Lung (tissue), 12 donors: ENCODE results near the gene ARID1B. TPM values are rescaled to one million over a fixed set of nuclear protein-coding genes. Genes with fewer than 3 reads are reported as not detected.
"Not testable (repeated sequence)": the region's sequence is repeated elsewhere in the genome, so short reads cannot be mapped to it uniquely, and the experiment has no call there.

ENCODE experiments used
- ATAC-seq: fragments of 200-7000 bp; cut with Tn5 transposase; one replicate; pipeline ENCODE4 v1.9.1; 2020; ENCODE audit warnings: moderate number of reproducible peaks; ENCODE audit not compliant: insufficient read depth, low FRiP score
- DNase-seq, 3 donors: peaks; one replicate each; pipeline ENCODE4 v3.0.0-alpha.2; 2013 to 2017
- H3K27ac ChIP-seq, 2 donors: one replicate each; pipeline ENCODE4 v1.5.1; 2013; ENCODE audit warnings: mild to moderate bottlenecking in 2 of 2, moderate library complexity in 2 of 2, control low read depth in 1 of 2, inconsistent platforms in 1 of 2, low read depth in 1 of 2, low read length in 1 of 2
- H3K27me3 ChIP-seq, 3 donors: one replicate each; pipeline ENCODE4 v1.5.1; 2013; ENCODE audit warnings: low read length in 2 of 3; ENCODE audit not compliant: control insufficient read depth in 3 of 3, insufficient read depth in 3 of 3
- H3K36me3 ChIP-seq, 4 donors: one replicate each; pipeline ENCODE4 v1.5.1; 2013; ENCODE audit warnings: low read length in 4 of 4, mild to moderate bottlenecking in 1 of 4, moderate library complexity in 1 of 4; ENCODE audit not compliant: control insufficient read depth in 4 of 4, insufficient read depth in 4 of 4
- H3K4me1 ChIP-seq, 5 donors: one replicate each; pipeline ENCODE4 v1.5.1; 2013; ENCODE audit warnings: low read length in 5 of 5, mild to moderate bottlenecking in 2 of 5, moderate library complexity in 1 of 5; ENCODE audit not compliant: control insufficient read depth in 5 of 5, insufficient read depth in 5 of 5
- H3K4me3 ChIP-seq: one replicate; pipeline ENCODE4 v1.5.1; 2013; ENCODE audit warnings: mild to moderate bottlenecking, control low read depth, moderate library complexity
- H3K9ac ChIP-seq, 2 donors: one replicate each; pipeline ENCODE4 v1.5.1; 2013; ENCODE audit warnings: low read length in 2 of 2, control low read depth in 1 of 2; ENCODE audit not compliant: insufficient read depth in 1 of 2
- H3K9me3 ChIP-seq, 4 donors: one replicate each; pipeline ENCODE4 v1.5.1; 2013; ENCODE audit warnings: low read length in 3 of 4, mild to moderate bottlenecking in 1 of 4, moderate library complexity in 1 of 4; ENCODE audit not compliant: control insufficient read depth in 4 of 4, insufficient read depth in 3 of 4
- WGBS, 2 donors: extraction: QIAGEN DNeasy Blood & Tissue Kit; methylation state at CpG; one replicate each; pipeline ENCODE4 v1.1.7; 2013; 5-methylcytosine and 5-hydroxymethylcytosine counted together
- polyA plus RNA-seq, 2 donors: library from polyadenylated mRNA; stranded (reverse); fragments of 200-250 nt; gene quantifications; one replicate each; pipeline ENCODE4 v1.2.1, GENCODE V29; 2013
- total RNA-seq, 2 donors: library from RNA; depleted of rRNA in 1 of 2; stranded (reverse); fragments of >200 nt in 1 of 2; gene quantifications; one replicate each; pipeline ENCODE4 v1.2.1, GENCODE V29; 2014 to 2021
- TF ChIP-seq, protein P1 (sequence below): IDR thresholded peaks from 2 replicates; pipeline ENCODE4 v1.5.1; 2012; ENCODE audit warnings: mild to moderate bottlenecking; ENCODE audit errors: control extremely low read depth, extremely low read depth
- donor health status: control.
- donor health status: control.
- donor health status: Bipolar disorder and iron deficiency.
- donor health status: healthy.
- donor health status: DM: yes; HTN: yes; CAD: no.

ARID1B gene
- total and polyA plus RNA-seq, 4 donors: 10.5 to 239 (median 50.9) TPM

DNA sequence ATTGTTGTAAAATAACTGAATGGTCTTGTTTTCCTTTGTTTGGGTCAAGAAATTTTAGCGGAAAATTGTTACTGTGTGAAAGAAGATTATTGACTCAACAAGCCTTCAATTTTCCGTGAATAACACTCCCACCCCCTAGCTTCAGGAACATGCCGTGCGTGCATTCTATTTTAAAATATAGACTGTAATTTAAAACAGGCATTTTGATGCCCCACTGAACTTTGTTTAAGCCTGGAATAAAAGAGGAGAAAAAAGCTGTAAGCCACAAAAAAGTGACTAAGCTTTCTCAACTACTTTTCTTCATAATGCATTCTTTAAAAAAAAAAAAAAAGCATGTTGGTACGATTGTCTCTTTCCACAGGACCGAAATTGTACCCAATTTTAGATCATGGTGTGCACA, 166.0 kb downstream of the ARID1B start:
- DNase-seq (no peak), ATAC-seq (no peak)
- WGBS, 2 donors: 93 to 94% methylated on average over 6 of the region's 6 CpGs
- TF ChIP-seq, protein P1, sequence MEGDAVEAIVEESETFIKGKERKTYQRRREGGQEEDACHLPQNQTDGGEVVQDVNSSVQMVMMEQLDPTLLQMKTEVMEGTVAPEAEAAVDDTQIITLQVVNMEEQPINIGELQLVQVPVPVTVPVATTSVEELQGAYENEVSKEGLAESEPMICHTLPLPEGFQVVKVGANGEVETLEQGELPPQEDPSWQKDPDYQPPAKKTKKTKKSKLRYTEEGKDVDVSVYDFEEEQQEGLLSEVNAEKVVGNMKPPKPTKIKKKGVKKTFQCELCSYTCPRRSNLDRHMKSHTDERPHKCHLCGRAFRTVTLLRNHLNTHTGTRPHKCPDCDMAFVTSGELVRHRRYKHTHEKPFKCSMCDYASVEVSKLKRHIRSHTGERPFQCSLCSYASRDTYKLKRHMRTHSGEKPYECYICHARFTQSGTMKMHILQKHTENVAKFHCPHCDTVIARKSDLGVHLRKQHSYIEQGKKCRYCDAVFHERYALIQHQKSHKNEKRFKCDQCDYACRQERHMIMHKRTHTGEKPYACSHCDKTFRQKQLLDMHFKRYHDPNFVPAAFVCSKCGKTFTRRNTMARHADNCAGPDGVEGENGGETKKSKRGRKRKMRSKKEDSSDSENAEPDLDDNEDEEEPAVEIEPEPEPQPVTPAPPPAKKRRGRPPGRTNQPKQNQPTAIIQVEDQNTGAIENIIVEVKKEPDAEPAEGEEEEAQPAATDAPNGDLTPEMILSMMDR: no peak
- Histone ChIP-seq H3K9me3 (no peaks in the 10 kb centered on the region), H3K36me3 (no peaks in the 10 kb centered on the region), H3K4me3 (no peak overlapping the region), H3K9ac (no peak overlapping the region), H3K27me3 (no peaks in the 10 kb centered on the region), H3K4me1 (peaks cover 4 to 40% (median 12%) of the 10 kb centered on the region in 5 donors), H3K27ac (no peak overlapping the region)

DNA sequence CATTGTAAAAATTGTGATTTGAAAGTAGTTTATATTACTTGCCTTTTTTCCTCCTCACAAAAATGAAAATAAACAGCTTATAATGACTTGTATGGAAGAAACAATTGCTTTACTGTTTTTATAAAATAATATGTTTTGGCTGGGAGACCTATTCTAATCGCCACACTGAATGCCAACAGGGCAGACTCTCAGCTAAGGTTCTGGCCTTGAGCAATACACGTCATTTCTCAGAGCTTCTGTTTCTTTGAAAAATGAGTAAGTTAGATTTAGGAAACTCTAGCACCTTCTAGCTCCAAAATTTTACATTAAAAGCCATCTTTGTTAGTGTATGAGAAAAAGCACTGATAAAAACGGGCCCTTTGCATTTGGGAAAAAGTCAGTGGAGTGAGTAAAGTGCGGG, 166.6 kb downstream of the ARID1B start:
- no peak overlapping the region for H3K9ac ChIP-seq

DNA sequence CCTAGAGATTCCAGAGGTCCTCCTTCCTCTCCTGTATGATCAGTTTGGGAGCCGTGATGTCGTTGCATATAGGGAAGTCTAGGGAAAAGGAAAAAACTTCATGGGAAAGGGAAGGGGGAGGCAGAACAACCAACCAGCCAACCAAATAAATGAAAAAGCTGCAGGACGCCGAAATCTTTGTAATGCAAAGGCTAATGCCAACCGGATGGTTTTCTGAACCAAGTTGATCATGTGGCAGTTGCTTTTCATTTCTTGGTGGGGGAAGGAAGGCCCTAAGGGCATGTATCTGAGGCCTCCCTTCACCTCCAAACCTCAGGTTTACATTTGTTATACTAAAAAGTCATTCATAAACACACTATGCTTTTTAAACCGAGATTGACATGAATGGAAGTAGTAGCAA, 167.2 kb downstream of the ARID1B start:
- no peaks in the 10 kb centered on the region for H3K27me3 ChIP-seq
- H3K4me3 ChIP-seq: no peak overlapping the region
- H3K27ac ChIP-seq: no peak overlapping the region
- TF ChIP-seq, protein P1: no peak
- no peak for DNase-seq
- no peaks in the 10 kb centered on the region for H3K9me3 ChIP-seq
- WGBS, 2 donors: 89 to 98% methylated on average over 6 of the region's 6 CpGs
- ATAC-seq: no peak
- H3K4me1 ChIP-seq: peaks cover 6 to 41% (median 13%) of the 10 kb centered on the region in 5 donors
- H3K9ac ChIP-seq: no peak overlapping the region
- no peaks in the 10 kb centered on the region for H3K36me3 ChIP-seq

More for the DNA sequence above, 166.6 kb downstream of the ARID1B start:
- TF ChIP-seq, protein P1: no peak
- no peaks in the 10 kb centered on the region for H3K36me3 ChIP-seq
- H3K4me1 ChIP-seq: peaks cover 4 to 37% (median 12%) of the 10 kb centered on the region in 5 donors
- no peak for ATAC-seq
- no peak for DNase-seq
- WGBS, 2 donors: 81 to 86% methylated on average over 4 of the region's 4 CpGs
- H3K27me3 ChIP-seq: no peaks in the 10 kb centered on the region
- H3K4me3 ChIP-seq: no peak overlapping the region
- no peak overlapping the region for H3K27ac ChIP-seq
- H3K9me3 ChIP-seq: no peaks in the 10 kb centered on the region

DNA sequence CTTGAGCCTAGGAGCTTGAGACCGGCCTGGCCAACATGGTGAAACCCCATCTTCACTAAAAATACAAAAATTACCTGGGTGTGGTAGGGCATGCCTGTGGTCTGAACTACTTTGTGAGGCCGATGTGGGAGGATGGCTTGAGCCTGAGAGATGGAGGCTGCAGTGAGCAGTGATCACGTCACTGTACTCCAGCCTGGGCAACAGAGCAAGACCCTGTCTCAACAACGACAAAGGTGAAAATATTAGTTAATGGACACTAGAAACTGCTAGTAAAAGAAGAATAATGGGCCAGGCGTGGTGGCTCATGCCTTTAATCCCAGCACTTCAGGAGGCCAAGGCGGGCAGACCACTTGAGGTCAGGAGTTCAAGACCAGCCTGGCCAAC, 168.6 kb downstream of the ARID1B start:
- peaks cover 7 to 29% (median 9%) of the 10 kb centered on the region in 5 donors for H3K4me1 ChIP-seq
- 97 to 100% methylated on average over 6 of the region's 6 CpGs for WGBS, 2 donors
- not testable (repeated sequence) for ATAC-seq, DNase-seq, H3K4me3 ChIP-seq, H3K36me3 ChIP-seq, H3K27me3 ChIP-seq, H3K9me3 ChIP-seq, H3K9ac ChIP-seq, H3K27ac ChIP-seq
